ENCODE results near the gene ZFY. TPM values are rescaled to one million over a fixed set of nuclear protein-coding genes. Genes with fewer than 3 reads are reported as not detected.

Gene ZFY
- total and polyA plus RNA-seq, 4 donors = 2.6 to 15.4 TPM; not detected in 2

DNA sequence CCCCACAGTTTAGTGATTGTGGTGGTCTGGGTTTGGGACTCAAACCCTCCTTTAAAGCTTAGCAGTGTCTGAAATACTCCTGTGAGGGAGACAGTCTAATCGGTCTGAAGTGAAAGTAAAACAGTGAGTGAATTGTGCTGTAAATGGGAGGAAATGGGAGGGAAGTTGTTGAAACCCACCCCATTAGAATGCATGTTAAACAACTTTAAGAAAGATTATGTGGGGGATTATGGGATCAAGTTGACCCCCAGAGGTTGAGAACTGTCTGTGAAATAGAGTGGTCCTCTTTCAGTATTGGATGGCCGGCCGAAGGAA lies 68.3 kb downstream of the ZFY start:
- WGBS = 0% methylated on average over 3 of the region's 3 CpGs
- DNase-seq (ENCODE audit: low spot score) = no peak
- Histone ChIP-seq H3K9me3 (ENCODE audit: control insufficient read depth in 4 of 4, low read length in 3 of 4) (no peaks in the 10 kb centered on the region), H3K9ac (ENCODE audit: low read depth in 1 of 2, low read length in 2 of 2) (peak overlapping the region in 1 of 2 donors; percentile 93), H3K36me3 (ENCODE audit: control insufficient read depth in 4 of 4, insufficient read depth in 3 of 4, low read depth in 1 of 4, low read length in 3 of 4) (no peaks in the 10 kb centered on the region), H3K4me3 (ENCODE audit: low read depth in 1 of 3, low read length in 3 of 3) (peak overlapping the region in 2 of 3 donors; percentile 37 to 54), H3K4me1 (ENCODE audit: control insufficient read depth in 4 of 4, insufficient read depth in 4 of 4, low read length in 3 of 4) (peaks cover 0 to 3% (median 0%) of the 10 kb centered on the region in 4 donors), H3K27me3 (ENCODE audit: control insufficient read depth in 4 of 4, insufficient read depth in 4 of 4, low read length in 3 of 4) (no peaks in the 10 kb centered on the region), H3K27ac (ENCODE audit: low read depth in 1 of 2, low read length in 2 of 2) (peak overlapping the region in 1 of 2 donors; percentile 75)
- TF ChIP-seq HNF4A (conservative IDR thresholded peaks at IDR 0.05) (no peak), RXRA (IDR thresholded peaks at IDR 0.05) (no peak), SP1 (IDR thresholded peaks at IDR 0.05) (no peak), GABPA (IDR thresholded peaks at IDR 0.05 in 1 of 2, conservative IDR thresholded peaks at IDR 0.05 in 1 of 2) (no peak), EGR1 (IDR thresholded peaks at IDR 0.05; ENCODE audit: low read depth in 2 of 2) (no peak), JUND (IDR thresholded peaks at IDR 0.05) (no peak), TAF1 (conservative IDR thresholded peaks at IDR 0.05) (no peak), FOXA2 (IDR thresholded peaks at IDR 0.05) (no peak)
- TF ChIP-seq, protein P1, sequence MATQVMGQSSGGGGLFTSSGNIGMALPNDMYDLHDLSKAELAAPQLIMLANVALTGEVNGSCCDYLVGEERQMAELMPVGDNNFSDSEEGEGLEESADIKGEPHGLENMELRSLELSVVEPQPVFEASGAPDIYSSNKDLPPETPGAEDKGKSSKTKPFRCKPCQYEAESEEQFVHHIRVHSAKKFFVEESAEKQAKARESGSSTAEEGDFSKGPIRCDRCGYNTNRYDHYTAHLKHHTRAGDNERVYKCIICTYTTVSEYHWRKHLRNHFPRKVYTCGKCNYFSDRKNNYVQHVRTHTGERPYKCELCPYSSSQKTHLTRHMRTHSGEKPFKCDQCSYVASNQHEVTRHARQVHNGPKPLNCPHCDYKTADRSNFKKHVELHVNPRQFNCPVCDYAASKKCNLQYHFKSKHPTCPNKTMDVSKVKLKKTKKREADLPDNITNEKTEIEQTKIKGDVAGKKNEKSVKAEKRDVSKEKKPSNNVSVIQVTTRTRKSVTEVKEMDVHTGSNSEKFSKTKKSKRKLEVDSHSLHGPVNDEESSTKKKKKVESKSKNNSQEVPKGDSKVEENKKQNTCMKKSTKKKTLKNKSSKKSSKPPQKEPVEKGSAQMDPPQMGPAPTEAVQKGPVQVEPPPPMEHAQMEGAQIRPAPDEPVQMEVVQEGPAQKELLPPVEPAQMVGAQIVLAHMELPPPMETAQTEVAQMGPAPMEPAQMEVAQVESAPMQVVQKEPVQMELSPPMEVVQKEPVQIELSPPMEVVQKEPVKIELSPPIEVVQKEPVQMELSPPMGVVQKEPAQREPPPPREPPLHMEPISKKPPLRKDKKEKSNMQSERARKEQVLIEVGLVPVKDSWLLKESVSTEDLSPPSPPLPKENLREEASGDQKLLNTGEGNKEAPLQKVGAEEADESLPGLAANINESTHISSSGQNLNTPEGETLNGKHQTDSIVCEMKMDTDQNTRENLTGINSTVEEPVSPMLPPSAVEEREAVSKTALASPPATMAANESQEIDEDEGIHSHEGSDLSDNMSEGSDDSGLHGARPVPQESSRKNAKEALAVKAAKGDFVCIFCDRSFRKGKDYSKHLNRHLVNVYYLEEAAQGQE (IDR thresholded peaks at IDR 0.05) = no peak
- TF ChIP-seq, protein P2, sequence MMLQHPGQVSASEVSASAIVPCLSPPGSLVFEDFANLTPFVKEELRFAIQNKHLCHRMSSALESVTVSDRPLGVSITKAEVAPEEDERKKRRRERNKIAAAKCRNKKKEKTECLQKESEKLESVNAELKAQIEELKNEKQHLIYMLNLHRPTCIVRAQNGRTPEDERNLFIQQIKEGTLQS (IDR thresholded peaks at IDR 0.05) = no peak
- TF ChIP-seq, protein P3, sequence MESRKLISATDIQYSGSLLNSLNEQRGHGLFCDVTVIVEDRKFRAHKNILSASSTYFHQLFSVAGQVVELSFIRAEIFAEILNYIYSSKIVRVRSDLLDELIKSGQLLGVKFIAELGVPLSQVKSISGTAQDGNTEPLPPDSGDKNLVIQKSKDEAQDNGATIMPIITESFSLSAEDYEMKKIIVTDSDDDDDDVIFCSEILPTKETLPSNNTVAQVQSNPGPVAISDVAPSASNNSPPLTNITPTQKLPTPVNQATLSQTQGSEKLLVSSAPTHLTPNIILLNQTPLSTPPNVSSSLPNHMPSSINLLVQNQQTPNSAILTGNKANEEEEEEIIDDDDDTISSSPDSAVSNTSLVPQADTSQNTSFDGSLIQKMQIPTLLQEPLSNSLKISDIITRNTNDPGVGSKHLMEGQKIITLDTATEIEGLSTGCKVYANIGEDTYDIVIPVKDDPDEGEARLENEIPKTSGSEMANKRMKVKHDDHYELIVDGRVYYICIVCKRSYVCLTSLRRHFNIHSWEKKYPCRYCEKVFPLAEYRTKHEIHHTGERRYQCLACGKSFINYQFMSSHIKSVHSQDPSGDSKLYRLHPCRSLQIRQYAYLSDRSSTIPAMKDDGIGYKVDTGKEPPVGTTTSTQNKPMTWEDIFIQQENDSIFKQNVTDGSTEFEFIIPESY (IDR thresholded peaks at IDR 0.05) = no peak
- TF ChIP-seq, protein P4, sequence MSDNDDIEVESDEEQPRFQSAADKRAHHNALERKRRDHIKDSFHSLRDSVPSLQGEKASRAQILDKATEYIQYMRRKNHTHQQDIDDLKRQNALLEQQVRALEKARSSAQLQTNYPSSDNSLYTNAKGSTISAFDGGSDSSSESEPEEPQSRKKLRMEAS (IDR thresholded peaks at IDR 0.05) = no peak

DNA sequence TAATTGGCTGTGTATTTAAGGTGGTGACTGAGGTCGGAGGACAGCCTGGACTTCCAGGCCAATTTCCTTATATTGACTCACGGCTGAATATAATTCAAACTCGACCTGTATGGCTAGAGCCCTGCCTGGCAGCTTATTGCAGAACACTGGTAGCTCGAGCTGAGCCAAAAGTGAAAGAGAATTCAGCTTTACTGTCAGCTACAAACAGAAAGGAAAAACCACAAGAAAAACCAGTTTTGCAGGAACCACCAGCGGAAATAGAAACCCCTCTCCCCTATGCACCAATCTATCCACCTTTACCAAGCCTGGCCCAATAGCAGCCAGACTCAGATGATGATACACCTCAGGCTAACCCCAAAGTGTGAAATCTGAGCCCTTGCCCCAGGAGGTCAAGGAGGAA lies 68.7 kb downstream of the ZFY start:
- no peak for DNase-seq (ENCODE audit: low spot score)
- Histone ChIP-seq H3K4me3 (ENCODE audit: low read depth in 1 of 3, low read length in 3 of 3) (peak overlapping the region in 2 of 3 donors; percentile 37 to 54), H3K9ac (ENCODE audit: low read depth in 1 of 2, low read length in 2 of 2) (peak overlapping the region in 1 of 2 donors; percentile 93), H3K27ac (ENCODE audit: low read depth in 1 of 2, low read length in 2 of 2) (peak overlapping the region in 1 of 2 donors; percentile 75), H3K27me3 (ENCODE audit: control insufficient read depth in 4 of 4, insufficient read depth in 4 of 4, low read length in 3 of 4) (no peaks in the 10 kb centered on the region), H3K9me3 (ENCODE audit: control insufficient read depth in 4 of 4, low read length in 3 of 4) (no peaks in the 10 kb centered on the region), H3K4me1 (ENCODE audit: control insufficient read depth in 4 of 4, insufficient read depth in 4 of 4, low read length in 3 of 4) (peaks cover 0 to 3% (median 0%) of the 10 kb centered on the region in 4 donors), H3K36me3 (ENCODE audit: control insufficient read depth in 4 of 4, insufficient read depth in 3 of 4, low read depth in 1 of 4, low read length in 3 of 4) (no peaks in the 10 kb centered on the region)
- TF ChIP-seq, protein P4 (IDR thresholded peaks at IDR 0.05) = no peak
- TF ChIP-seq, protein P1 (IDR thresholded peaks at IDR 0.05) = no peak
- TF ChIP-seq, protein P2 (IDR thresholded peaks at IDR 0.05) = no peak
- TF ChIP-seq, protein P5, sequence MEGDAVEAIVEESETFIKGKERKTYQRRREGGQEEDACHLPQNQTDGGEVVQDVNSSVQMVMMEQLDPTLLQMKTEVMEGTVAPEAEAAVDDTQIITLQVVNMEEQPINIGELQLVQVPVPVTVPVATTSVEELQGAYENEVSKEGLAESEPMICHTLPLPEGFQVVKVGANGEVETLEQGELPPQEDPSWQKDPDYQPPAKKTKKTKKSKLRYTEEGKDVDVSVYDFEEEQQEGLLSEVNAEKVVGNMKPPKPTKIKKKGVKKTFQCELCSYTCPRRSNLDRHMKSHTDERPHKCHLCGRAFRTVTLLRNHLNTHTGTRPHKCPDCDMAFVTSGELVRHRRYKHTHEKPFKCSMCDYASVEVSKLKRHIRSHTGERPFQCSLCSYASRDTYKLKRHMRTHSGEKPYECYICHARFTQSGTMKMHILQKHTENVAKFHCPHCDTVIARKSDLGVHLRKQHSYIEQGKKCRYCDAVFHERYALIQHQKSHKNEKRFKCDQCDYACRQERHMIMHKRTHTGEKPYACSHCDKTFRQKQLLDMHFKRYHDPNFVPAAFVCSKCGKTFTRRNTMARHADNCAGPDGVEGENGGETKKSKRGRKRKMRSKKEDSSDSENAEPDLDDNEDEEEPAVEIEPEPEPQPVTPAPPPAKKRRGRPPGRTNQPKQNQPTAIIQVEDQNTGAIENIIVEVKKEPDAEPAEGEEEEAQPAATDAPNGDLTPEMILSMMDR (IDR thresholded peaks at IDR 0.05; ENCODE audit: low read depth, low read length, missing input control) = no peak
- TF ChIP-seq GABPA (IDR thresholded peaks at IDR 0.05 in 1 of 2, conservative IDR thresholded peaks at IDR 0.05 in 1 of 2) (no peak), NR2F2 (IDR thresholded peaks at IDR 0.05) (no peak), RXRA (IDR thresholded peaks at IDR 0.05) (no peak), TAF1 (conservative IDR thresholded peaks at IDR 0.05) (no peak), FOXA1 (IDR thresholded peaks at IDR 0.05) (no peak), FOXA2 (IDR thresholded peaks at IDR 0.05) (no peak), JUND (IDR thresholded peaks at IDR 0.05) (no peak), EGR1 (IDR thresholded peaks at IDR 0.05; ENCODE audit: low read depth in 2 of 2) (no peak)
- TF ChIP-seq, protein P3 (IDR thresholded peaks at IDR 0.05) = no peak
- WGBS = under 1% methylated on average over 5 of the region's 5 CpGs

Measured in liver (tissue), 9 donors.